NB4 (cell line): Measurements from ENCODE around the gene WASHC2C.
"Not testable (repeated sequence)": the region's sequence is repeated elsewhere in the genome, so short reads cannot be mapped to it uniquely, and the experiment has no call there.

Source experiments
- CTCF ChIP-seq: IDR thresholded peaks from one replicate; pipeline ENCODE4 v1.5.1; 2012; ENCODE audit warnings: low read depth, low read length
- MYC ChIP-seq: IDR thresholded peaks from 2 replicates; pipeline ENCODE4 v1.6.1; 2011; ENCODE audit warnings: low read depth, low read length
- POLR2A ChIP-seq: IDR thresholded peaks from 2 replicates; pipeline ENCODE4 v1.6.1; 2011; ENCODE audit warnings: mild to moderate bottlenecking; ENCODE audit not compliant: insufficient read length; ENCODE audit errors: extremely low read depth
- TF ChIP-seq, protein P1 (sequence below): IDR thresholded peaks from 2 replicates; pipeline ENCODE4 v1.6.1; 2011; ENCODE audit warnings: low read depth, low read length

GRCh38 chr10:45753979-45754495, 27.0 kb downstream of the WASHC2C start:
- TF ChIP-seq CTCF, POLR2A, MYC: not testable (repeated sequence)
- TF ChIP-seq, protein P1, sequence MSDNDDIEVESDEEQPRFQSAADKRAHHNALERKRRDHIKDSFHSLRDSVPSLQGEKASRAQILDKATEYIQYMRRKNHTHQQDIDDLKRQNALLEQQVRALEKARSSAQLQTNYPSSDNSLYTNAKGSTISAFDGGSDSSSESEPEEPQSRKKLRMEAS, result not testable (repeated sequence)
